Pulmonary artery endothelial cell (primary cell): ENCODE measurements around the gene SORCS2. TPM values are rescaled to one million over a fixed set of nuclear protein-coding genes. Genes with fewer than 3 reads are reported as not detected.

Source experiments
- DNase-seq: peaks from one replicate; pipeline ENCODE4 v3.0.0-alpha.2; 2011; ENCODE audit warnings: low read depth, low spot score
- total RNA-seq: library from RNA; depleted of rRNA; stranded (reverse); fragments of >200 nt; gene quantifications from 2 replicates; pipeline ENCODE4 v1.2.3, GENCODE V29; 2014

Gene SORCS2
- total RNA-seq, 1 donor from 2014 or later: not detected

- DNase-seq: no peak
Measured at GRCh38 chr4:7336067-7336569, 143.8 kb downstream of the SORCS2 start.

- DNase-seq: no peak
Measured at GRCh38 chr4:7336732-7337131, 144.4 kb downstream of the SORCS2 start.

- no peak for DNase-seq
Measured at GRCh38 chr4:7337196-7338058, 145.1 kb downstream of the SORCS2 start.

GRCh38 chr4:7338059-7338452, 145.7 kb downstream of the SORCS2 start:
- DNase-seq: no peak

DNA sequence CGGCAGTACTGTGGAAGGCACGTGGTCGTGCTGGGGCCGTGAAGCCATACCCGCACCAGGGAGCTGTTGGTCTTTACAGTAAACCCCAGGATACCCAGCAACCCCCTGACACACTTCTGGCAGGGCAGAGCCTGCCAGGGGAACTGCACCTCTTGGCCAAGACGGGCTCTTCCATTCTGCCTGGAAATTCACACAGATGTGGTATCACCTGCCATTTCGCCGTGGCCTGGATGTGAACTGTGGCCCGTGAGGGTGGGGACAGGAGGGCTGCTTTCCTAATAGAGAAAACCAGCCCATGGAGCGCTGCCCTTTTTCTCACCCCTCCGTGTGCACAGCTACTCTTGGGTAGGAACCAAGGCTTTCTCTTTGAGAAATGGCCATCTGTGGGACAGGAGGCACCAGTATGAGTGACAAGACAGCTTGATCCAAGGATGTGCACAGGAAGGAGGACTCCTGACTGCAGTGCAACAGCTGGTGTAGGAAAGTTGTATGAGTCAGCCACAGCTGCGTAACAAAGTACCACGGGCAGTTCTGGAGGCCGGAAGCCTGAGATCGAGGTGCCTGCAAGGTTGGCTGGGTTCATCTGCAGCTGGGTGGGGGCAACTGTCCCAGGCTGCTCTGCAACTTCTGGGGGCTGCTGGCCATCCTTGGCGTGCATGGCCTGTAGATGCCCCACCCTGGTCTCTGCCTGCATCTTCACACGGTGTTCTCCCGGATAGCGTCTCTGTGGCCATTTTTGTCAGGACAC, 146.7 kb downstream of the SORCS2 start:
- DNase-seq: no peak

DNA sequence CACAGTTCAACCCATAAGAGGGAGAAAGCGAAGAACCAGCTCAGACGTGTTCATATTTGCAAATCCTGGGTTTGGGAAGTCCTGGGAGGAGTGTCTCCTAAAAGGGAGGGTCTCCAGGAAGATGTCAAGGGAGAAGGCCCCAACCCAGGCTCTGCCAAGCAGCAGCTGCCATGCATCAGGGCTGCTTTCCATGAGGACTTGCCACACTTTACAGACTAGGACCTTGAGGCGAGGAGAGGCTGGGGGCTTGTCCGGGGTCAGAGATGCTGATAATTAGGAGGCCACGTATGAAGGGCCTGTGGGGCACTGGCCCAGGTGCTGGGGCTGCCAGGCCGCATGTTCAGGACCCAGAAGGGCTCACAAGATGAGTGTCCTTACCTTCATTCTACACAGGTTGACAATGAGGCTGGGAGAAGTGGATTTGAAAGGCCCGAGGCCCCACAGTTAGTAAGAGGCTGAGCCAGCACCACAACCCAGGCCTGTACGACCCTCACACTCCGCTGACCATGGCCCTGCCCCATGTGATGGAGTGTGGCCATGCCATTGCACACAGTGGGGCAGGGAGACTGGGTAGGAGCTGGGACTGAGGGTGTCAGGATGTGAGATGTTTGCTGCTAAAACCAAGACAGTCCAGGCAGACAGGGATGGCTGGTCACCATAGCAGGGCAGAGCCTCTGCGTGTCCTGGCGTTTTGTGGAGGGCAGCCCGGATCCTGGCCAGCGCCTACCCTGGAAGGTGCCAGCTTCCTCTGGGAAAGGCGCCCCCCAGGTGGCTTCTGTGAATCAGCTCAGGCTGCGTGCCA, 147.6 kb downstream of the SORCS2 start:
- DNase-seq: no peak

- DNase-seq: no peak
Measured at GRCh38 chr4:7340553-7341433, 148.5 kb downstream of the SORCS2 start.

DNA sequence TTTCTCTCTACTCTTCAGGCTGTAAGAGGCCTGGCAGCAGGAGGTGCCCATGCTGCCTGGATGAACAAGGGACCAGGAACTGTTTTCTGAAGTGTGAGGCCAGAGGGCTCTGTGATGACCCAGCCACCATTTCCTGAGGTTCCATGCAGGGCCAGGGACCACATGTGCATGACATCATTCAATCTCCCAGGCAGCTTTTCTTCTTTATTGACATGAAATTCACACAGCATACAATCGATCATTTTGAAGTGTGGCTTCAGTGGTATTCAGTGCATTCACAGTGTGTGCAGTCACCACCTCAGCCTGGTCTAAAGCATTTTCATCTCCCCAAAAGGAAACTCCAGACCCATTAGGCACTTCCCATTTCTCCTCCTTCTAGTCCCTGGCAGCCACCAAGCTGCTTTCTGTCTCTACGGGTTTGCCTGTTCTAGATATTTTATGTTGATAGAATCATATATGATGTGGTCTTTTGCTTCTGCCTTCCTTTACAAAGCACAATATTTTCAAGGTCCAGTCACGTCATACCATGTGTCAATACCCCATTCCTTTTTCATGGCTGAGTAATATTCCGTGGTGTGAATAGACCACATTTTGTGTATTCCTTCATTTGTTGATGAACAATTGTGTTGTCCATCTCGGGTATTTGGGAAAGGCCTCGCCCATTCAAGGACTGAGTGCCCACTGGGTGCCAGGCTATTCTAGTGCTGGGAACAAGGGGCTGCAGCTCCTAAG, 149.3 kb downstream of the SORCS2 start:
- no peak for DNase-seq

GRCh38 chr4:7342223-7343080, 150.1 kb downstream of the SORCS2 start:
- no peak for DNase-seq

DNA sequence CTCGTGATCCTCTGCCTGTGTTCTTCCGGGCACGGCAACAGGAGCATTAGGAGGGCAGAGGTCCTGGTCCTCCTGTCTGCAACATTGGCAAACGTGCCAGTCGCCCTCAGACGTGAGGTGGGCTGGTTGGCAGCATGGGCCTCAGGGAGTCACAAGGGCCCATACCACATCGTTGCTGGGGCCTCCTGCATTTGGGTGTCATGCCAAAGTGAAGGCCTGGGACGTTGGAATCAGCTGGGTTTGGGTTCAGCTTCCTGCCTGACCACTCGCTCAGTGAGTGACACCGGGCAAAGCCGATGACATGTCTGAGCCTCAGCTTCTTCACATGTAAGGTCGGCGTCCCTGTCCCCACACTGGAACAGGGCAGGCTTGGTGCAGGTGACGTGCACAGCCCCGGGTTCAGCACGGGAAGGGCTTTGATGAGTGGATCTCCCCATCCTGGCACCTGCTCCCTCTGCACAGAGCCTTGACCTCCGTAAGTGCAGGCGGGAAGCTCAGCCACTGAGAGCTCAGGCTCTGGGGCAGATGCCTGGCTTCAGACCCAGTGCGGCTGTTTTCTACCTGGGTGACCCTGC, 150.8 kb downstream of the SORCS2 start:
- no peak for DNase-seq

DNA sequence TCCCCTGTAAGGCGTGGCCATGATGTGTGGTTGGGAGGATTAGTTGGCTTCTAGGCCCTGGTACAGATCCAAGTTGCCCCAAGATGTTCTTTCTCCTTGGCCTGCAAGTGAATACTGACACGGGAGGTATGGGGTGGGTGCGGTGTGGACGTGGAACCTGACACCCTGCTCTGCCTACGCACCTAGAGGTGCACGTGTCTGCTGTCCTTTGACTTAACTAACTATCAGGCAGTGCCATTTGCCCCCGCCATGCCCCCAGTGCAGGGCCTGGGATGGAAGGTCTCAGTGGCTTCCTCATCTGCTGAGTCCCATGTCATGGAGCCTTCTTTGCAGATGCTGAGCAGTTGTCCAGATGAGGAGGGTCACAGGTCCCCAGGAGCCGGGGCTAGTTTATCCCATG, 151.6 kb downstream of the SORCS2 start:
- DNase-seq: no peak

DNA sequence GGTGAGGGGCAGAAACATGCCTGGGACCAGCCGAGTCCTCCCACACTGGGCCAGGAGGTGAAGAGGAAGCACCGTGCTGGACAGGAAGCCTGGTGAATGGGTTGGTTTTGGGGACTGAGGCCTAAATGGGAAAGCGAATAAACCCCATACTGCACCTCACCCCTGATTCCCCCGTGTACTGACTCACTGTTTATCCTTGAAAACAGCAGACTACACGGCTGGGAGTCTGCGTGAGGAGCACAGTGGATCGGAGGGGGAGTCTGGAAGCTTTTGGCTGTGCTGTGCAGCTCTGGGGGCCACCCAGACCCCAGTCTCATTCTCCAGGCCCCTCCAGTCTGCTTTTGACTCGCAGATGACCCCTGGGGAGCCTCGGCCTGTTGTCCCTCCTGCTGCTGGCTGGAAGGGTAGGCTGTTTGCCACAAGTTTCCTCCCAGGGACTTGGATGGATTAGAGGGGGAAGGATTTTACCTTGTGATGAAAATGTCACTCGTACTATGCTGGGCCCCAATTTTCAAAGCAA, 152.4 kb downstream of the SORCS2 start:
- no peak for DNase-seq

- DNase-seq: no peak
Measured at GRCh38 chr4:7347981-7348380, 155.6 kb downstream of the SORCS2 start.

DNA sequence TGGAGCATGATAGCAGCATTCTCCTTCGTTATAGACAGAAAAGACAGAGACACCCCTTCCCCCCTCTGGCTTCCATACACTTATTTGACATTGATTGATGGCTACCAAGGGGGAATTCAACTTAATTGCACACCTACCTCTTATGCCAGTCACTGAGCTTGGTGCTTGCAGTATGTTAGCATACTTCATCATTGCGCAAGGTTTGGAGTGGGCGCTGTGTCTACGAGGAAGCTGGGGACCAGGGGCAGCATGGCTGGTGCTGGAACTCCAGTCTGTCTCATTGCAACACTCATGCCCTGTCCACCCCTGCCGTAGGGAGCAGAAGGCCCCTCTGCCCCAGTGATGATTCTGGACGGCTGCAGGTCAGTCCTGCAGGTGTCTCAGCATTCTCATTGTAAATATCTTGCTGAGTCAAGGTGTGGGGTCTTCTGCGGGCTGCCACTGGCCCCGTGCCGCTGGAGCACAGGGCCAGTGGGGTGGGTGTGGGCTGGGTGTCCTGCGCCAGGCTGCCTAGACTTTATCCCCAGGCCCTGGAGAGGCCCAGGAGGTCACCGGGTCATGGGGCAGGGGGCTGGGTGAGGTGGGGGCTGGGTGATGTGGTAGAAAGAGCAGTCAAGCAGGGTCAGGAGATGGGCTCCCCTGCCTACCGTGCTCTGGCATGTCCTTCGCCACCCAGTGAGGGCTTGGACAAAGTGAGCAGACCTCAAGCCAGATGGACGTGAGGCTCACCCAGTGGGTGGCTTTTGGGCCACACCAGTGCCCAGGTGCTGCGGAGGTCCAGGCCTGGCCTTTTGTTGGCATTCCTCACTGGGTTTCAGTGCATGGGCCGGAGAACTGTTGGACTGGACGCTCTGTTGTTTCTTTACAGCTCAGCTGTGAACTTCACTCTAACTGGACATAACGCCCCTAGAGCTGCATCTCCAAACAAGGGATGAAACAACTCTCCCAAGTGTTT, 156.9 kb downstream of the SORCS2 start:
- no peak for DNase-seq

GRCh38 chr4:7350396-7350795, 158.1 kb downstream of the SORCS2 start:
- no peak for DNase-seq

DNA sequence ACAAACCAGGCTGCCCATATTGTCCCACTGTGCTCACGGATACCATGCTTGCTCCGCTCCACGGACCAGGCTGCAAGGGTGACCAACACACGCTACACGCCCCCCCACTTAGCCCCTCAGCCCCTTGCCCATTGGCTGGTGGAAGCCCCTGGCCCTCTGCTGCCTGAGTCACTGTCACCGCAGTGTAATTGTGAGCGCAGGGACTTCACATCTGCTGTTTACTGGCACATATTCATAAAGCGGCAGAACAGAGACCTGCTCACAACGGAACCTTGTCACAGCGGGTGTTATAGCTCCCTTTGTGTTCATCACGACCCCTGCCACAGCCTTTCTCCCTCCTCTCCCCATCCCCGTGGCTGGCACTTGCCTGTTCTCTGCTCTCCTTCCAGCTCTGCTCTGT, 158.7 kb downstream of the SORCS2 start:
- no peak for DNase-seq

DNA sequence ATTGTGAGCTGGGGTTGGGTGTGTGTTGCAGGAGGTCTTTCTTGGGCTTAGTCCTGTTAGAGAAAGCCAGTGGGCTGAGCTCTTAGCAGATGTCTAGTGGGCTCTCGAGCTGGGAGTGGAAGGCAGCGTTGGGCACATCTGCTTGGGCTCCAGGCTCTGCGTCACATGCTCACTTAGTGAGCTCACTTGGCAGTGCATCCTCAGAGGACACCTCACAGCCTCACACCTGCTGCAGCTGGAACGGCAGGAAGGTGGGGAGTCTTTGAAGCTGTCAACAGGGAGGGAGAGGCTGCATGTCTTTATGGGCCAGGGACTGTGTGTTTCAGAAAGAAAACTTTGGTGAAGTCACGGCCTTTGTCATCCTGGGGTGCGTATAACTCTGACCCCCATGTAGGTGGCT, 160.1 kb downstream of the SORCS2 start:
- DNase-seq: no peak
